22Rv1 (cell line): ENCODE results near the gene MAML1.

ENCODE experiments used
- CTCF ChIP-seq: fragments of 450-650 bp; IDR thresholded peaks from 2 replicates; pipeline ENCODE4 v1.5.1; 2017; ENCODE audit warnings: mild to moderate bottlenecking
- ZFX ChIP-seq: fragments of 450-650 bp; IDR thresholded peaks from 2 replicates; pipeline ENCODE4 v1.6.1; 2017; ENCODE audit warnings: antibody characterized with exemption, borderline replicate concordance

GRCh38 chr5:179822059-179822432 is 89.4 kb downstream of the MAML1 start:
- TF ChIP-seq CTCF (no peak), ZFX (no peak)
